ENCODE measurements around the gene RPL27. TPM values are rescaled to one million over a fixed set of nuclear protein-coding genes. Genes with fewer than 3 reads are reported as not detected.

RPL27 gene
- total RNA-seq, 4 donors from 2014 or later, result 800 to 1,300 (median 1,077) TPM

Other genes starting within 250 kb of the RPL27 start
- gene RAMP2, start 237.2 kb upstream of the RPL27 start, total RNA-seq, result 10 to 100 TPM; 17.5 to 31.2 (median 20.7) TPM
- gene VPS25, start 225.0 kb upstream of the RPL27 start, total RNA-seq, result 10 to 100 TPM; 44.8 to 54.6 (median 53.5) TPM
- gene WNK4, start 217.8 kb upstream of the RPL27 start, total RNA-seq, result not detected
- gene COA3, start 199.7 kb upstream of the RPL27 start, total RNA-seq, result 100 to 1,000 TPM in 1 of 4 donors, 10 to 100 TPM in 3; 76.2 to 104 (median 86.8) TPM
- gene CNTD1, start 199.6 kb upstream of the RPL27 start, total RNA-seq, result not detected
- gene BECN1, start 174.1 kb upstream of the RPL27 start, total RNA-seq, result 100 to 1,000 TPM in 1 of 4 donors, 10 to 100 TPM in 3; 82.3 to 102 (median 88.0) TPM
- 100 to 1,000 TPM in 1 of 4 donors, 10 to 100 TPM in 3; 84.2 to 101 (median 88.7) TPM for gene PSME3, start 165.0 kb upstream of the RPL27 start, total RNA-seq
- 1 to 10 TPM in 2 of 4 donors, under 1 TPM in 2; 0.81 to 1.2 (median 1.0) TPM for gene AOC2, start 153.8 kb upstream of the RPL27 start, total RNA-seq
- gene AOC3, start 147.2 kb upstream of the RPL27 start, total RNA-seq, result 1 to 10 TPM; 2.2 to 7.2 (median 4.2) TPM
- gene G6PC1, start 97.6 kb upstream of the RPL27 start, total RNA-seq, result under 1 TPM in 2 of 4 donors, not detected in 2; 0.36 to 0.47 TPM
- 10 to 100 TPM; 21.4 to 30.1 (median 26.5) TPM for gene AARSD1, start 34.0 kb upstream of the RPL27 start, total RNA-seq
- 10 to 100 TPM; 29.1 to 68.3 (median 31.0) TPM for gene PTGES3L, start 18.3 kb upstream of the RPL27 start, total RNA-seq
- gene RUNDC1, start 17.9 kb upstream of the RPL27 start, total RNA-seq, result 10 to 100 TPM; 13.8 to 19.8 (median 16.4) TPM
- gene IFI35, start 8.4 kb downstream of the RPL27 start, total RNA-seq, result 10 to 100 TPM in 1 of 4 donors, 1 to 10 TPM in 3; 1.3 to 11.0 (median 4.0) TPM
- 10 to 100 TPM; 18.0 to 49.5 (median 35.8) TPM for gene VAT1, start 24.0 kb downstream of the RPL27 start, total RNA-seq
- gene RND2, start 26.8 kb downstream of the RPL27 start, total RNA-seq, result under 1 TPM in 3 of 4 donors, not detected in 1; 0.04 to 0.10 (median 0.10) TPM
- 1 to 10 TPM; 2.8 to 4.8 (median 4.0) TPM for gene BRCA1, start 126.9 kb downstream of the RPL27 start, total RNA-seq
- 100 to 1,000 TPM; 135 to 162 (median 145) TPM for gene NBR1, start 172.8 kb downstream of the RPL27 start, total RNA-seq
- gene TMEM106A, start 213.5 kb downstream of the RPL27 start, total RNA-seq, result 1 to 10 TPM in 3 of 4 donors, under 1 TPM in 1; 0.32 to 5.6 (median 2.5) TPM
- not detected for gene CCDC200, start 230.2 kb downstream of the RPL27 start, total RNA-seq
- gene RNU2-1, start 235.6 kb downstream of the RPL27 start, total RNA-seq, result not detected